Adrenal gland (tissue), 12 donors: ENCODE results near the gene BCL2L11. TPM values are rescaled to one million over a fixed set of nuclear protein-coding genes. Genes with fewer than 3 reads are reported as not detected.

ENCODE experiments used
- DNase-seq, 7 donors: peaks; one replicate each; pipeline ENCODE4 v3.0.0-alpha.2; 2019 to 2020
- H3K27ac ChIP-seq, 5 donors: fragments of 200-600 bp; sonication (generic) in 4 of 5; 1 replicate in 3 of 5; 2 replicates in 2 of 5; pipeline versions ENCODE4 v1.5.1 to v1.8.0; 2016 to 2020; ENCODE audit warnings: mild to moderate bottlenecking in 1 of 5
- H3K27me3 ChIP-seq: fragments of 200-600 bp; 2 replicates; pipeline ENCODE4 v1.8.0; 2021
- H3K36me3 ChIP-seq, 2 donors: fragments of 200-600 bp; replicated peaks in 1 of 2; 1 replicate in 1 of 2; 2 replicates in 1 of 2; pipeline versions ENCODE4 v1.5.1 to v1.8.0; 2018 to 2022
- H3K4me1 ChIP-seq, 2 donors: fragments of 200-600 bp; replicated peaks in 1 of 2; 1 replicate in 1 of 2; 2 replicates in 1 of 2; pipeline versions ENCODE4 v1.5.1 to v1.8.0; 2018 to 2021
- H3K4me3 ChIP-seq, 4 donors: fragments of 200-600 bp; sonication (generic) in 3 of 4; one replicate each; pipeline ENCODE4 v1.5.1; 2016 to 2018
- H3K9me3 ChIP-seq, 3 donors: fragments of 200-600 bp; sonication (generic) in 1 of 3; replicated peaks in 1 of 3; 1 replicate in 2 of 3; 2 replicates in 1 of 3; pipeline versions ENCODE4 v1.5.1 to v1.8.0; 2016 to 2021
- POLR2A ChIP-seq, 2 donors: fragments of 450-650 bp; IDR thresholded peaks; one replicate each; pipeline ENCODE4 v1.6.1; 2017; ENCODE audit warnings: antibody characterized with exemption in 2 of 2, mild to moderate bottlenecking in 2 of 2, moderate library complexity in 1 of 2
- WGBS, 4 donors: extraction: QIAGEN DNeasy Blood & Tissue Kit in 2 of 4; methylation state at CpG; one replicate each; pipeline versions ENCODE4 v1.1.5 to v1.1.7; 2013 to 2017; 5-methylcytosine and 5-hydroxymethylcytosine counted together
- intact Hi-C, 2 donors: fragments of 100-400 bp; cut with DNase I; formaldehyde crosslinking; loops; one replicate each; pipeline versions ENCODE4 v1.14.1 to v1.15.0; 2022 to 2023
- polyA plus RNA-seq, 3 donors: library from polyadenylated mRNA; stranded (reverse); fragments of 200-250 nt in 2 of 3; fragments of 350-450 nt in 1 of 3; fragmentation: Illumina TruSeq in 1 of 3; extraction: RNeasy Lipid Tissue Mini Kit (QIAGEN cat#74804) in 1 of 3; gene quantifications; one replicate each; pipeline ENCODE4 v1.2.3, GENCODE V29; 2013 to 2014
- total RNA-seq, 9 donors: library from RNA; depleted of rRNA in 4 of 9; stranded (reverse); fragments of >200 nt in 4 of 9; fragments of 120-200 nt in 1 of 9; fragmentation: NEBNext Ultra II Directional in 1 of 9; extraction: Animal tissue kit (Norgen Biotek cat#: 25700) in 1 of 9; gene quantifications; one replicate each; pipeline versions ENCODE4 v1.1.0 to v1.2.4, GENCODE V29; 2013 to 2023
- TF ChIP-seq, protein P1 (sequence below), 6 experiments: fragments of 450-650 bp in 4 of 6; fragments of 200-600 bp in 2 of 6; sonication (generic) in 1 of 6; IDR thresholded peaks; 1 replicate in 5 of 6; 2 replicates in 1 of 6; pipeline versions ENCODE4 v1.5.1 to v1.8.0; 2016 to 2021; ENCODE audit warnings: antibody characterized with exemption in 6 of 6, mild to moderate bottlenecking in 2 of 6, moderate library complexity in 1 of 6
- donor health status: healthy with polysubstance abuse.
- donor health status: Bipolar disorder and iron deficiency.
- donor health status: DM: yes; HTN: yes; CAD: no.
- donor health status: DM: no; HTN: no; CAD: no.
- donor health status: DM: no; HTN: no; CAD: no.
- donor health status: DM: yes; HTN: yes; CAD: no.

BCL2L11 gene
- total and polyA plus RNA-seq, 12 donors, result 2.5 to 165 (median 15.7) TPM

GRCh38 chr2:111204706-111205105 is 84.0 kb downstream of the BCL2L11 start:
- Histone ChIP-seq H3K9me3 (no peaks in the 10 kb centered on the region), H3K4me3 (no peak overlapping the region), H3K27ac (no peak overlapping the region), H3K4me1 (no peaks in the 10 kb centered on the region), H3K27me3 (no peaks in the 10 kb centered on the region), H3K36me3 (no peaks in the 10 kb centered on the region)
- TF ChIP-seq POLR2A (IDR thresholded peaks at IDR 0.05), result no peak
- TF ChIP-seq, protein P1, sequence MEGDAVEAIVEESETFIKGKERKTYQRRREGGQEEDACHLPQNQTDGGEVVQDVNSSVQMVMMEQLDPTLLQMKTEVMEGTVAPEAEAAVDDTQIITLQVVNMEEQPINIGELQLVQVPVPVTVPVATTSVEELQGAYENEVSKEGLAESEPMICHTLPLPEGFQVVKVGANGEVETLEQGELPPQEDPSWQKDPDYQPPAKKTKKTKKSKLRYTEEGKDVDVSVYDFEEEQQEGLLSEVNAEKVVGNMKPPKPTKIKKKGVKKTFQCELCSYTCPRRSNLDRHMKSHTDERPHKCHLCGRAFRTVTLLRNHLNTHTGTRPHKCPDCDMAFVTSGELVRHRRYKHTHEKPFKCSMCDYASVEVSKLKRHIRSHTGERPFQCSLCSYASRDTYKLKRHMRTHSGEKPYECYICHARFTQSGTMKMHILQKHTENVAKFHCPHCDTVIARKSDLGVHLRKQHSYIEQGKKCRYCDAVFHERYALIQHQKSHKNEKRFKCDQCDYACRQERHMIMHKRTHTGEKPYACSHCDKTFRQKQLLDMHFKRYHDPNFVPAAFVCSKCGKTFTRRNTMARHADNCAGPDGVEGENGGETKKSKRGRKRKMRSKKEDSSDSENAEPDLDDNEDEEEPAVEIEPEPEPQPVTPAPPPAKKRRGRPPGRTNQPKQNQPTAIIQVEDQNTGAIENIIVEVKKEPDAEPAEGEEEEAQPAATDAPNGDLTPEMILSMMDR (IDR thresholded peaks at IDR 0.05), result no peak
- intact Hi-C loops, result no loop called here
- WGBS, 4 donors, result 81 to 90% (median 88%) methylated on average over 2 of the region's 2 CpGs
- no peak for DNase-seq

GRCh38 chr2:111205774-111206173 is 85.1 kb downstream of the BCL2L11 start:
- H3K9me3 ChIP-seq, result no peaks in the 10 kb centered on the region
- H3K4me1 ChIP-seq, result no peaks in the 10 kb centered on the region
- intact Hi-C loops, result no loop called here
- 85 to 89% (median 87%) methylated on average over 2 of the region's 2 CpGs for WGBS, 4 donors
- H3K4me3 ChIP-seq, result no peak overlapping the region
- no peaks in the 10 kb centered on the region for H3K36me3 ChIP-seq
- no peak for DNase-seq
- no peak overlapping the region for H3K27ac ChIP-seq
- TF ChIP-seq POLR2A (IDR thresholded peaks at IDR 0.05), result no peak
- TF ChIP-seq, protein P1 (IDR thresholded peaks at IDR 0.05), result no peak
- no peaks in the 10 kb centered on the region for H3K27me3 ChIP-seq

GRCh38 chr2:111207851-111208250 is 87.1 kb downstream of the BCL2L11 start:
- 97 to 100% (median 99%) methylated on average over 1 of the region's 1 CpG for WGBS, 4 donors
- no peak for DNase-seq
- Histone ChIP-seq H3K27me3 (no peaks in the 10 kb centered on the region), H3K27ac (no peak overlapping the region), H3K36me3 (no peaks in the 10 kb centered on the region), H3K9me3 (no peaks in the 10 kb centered on the region), H3K4me1 (no peaks in the 10 kb centered on the region), H3K4me3 (no peak overlapping the region)
- TF ChIP-seq, protein P1 (IDR thresholded peaks at IDR 0.05), result no peak
- TF ChIP-seq POLR2A (IDR thresholded peaks at IDR 0.05), result no peak
- intact Hi-C loops, result no loop called here

DNA sequence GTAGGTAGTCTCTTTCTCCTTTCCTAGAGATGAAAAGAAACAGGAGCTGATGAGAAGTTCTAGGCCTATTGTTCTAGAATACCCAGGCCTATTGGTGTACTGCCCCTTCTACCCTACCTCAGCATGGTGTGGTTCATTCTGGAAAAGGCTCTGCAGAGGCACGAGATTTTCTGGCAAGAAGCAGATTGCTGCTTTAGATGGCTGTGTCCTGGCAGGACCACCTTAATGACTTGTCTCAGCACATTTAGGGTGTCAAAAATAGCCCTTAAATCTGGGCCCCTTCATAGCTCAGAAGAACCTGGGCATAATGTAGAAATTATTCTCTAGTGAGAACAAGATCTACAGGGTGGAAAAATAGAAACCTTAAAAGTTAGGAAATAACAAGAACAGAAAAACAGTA is 87.9 kb downstream of the BCL2L11 start:
- TF ChIP-seq POLR2A (IDR thresholded peaks at IDR 0.05), result no peak
- TF ChIP-seq, protein P1 (IDR thresholded peaks at IDR 0.05), result no peak
- H3K27me3 ChIP-seq, result no peaks in the 10 kb centered on the region
- no peak overlapping the region for H3K27ac ChIP-seq
- no peaks in the 10 kb centered on the region for H3K36me3 ChIP-seq
- H3K4me3 ChIP-seq, result no peak overlapping the region
- 91 to 100% (median 95%) methylated on average over 1 of the region's 1 CpG for WGBS, 4 donors
- intact Hi-C loops, result no loop called here
- no peak for DNase-seq
- peaks cover 0 to under 1% (median 0%) of the 10 kb centered on the region in 3 donors for H3K9me3 ChIP-seq
- no peaks in the 10 kb centered on the region for H3K4me1 ChIP-seq
